Measurements from ENCODE around the gene RHOA.
A peak's percentile ranks its signal among the peaks of the same experiment; 100 is the strongest.
"Not testable (repeated sequence)": the region's sequence is repeated elsewhere in the genome, so short reads cannot be mapped to it uniquely, and the experiment has no call there.

Gene RHOA

DNA sequence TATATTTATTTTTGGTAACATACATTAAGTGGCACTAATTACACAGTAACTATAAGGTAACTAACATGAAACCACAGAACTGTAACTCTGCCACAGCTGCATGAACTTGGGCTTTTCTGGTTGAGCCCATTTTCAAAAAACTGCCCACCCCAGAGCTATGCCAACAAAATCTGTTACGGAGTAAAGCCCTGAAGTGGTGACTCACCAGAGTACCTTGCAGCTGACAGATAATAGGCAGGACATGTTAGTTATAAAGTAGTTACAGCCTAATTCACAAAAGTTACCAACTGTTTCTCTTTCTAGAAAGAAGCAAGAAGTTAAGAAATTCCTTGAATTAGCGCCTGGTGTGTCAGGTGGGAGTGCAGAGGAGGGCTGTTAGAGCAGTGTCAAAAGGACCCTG, 52.2 kb downstream of the RHOA start:
- no peak for DNase-seq (ENCODE audit: low spot score)

DNA sequence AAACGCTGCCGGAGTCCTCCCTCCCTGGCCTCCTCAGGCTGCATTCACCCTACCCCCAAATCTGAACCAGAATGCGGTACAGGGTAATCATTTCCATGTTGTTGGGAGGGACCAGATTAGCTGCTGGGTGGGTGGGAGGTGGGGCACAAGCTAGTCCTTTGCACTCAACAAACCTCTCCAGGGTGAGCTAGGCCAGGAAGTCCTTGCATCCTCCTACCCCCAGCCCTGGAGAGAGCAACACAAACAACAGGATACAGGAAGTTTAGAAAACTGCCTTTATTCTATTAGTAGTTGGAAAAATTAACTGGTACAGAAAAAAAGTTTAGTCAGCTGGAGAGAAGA, 52.9 kb downstream of the RHOA start:
- no peak for DNase-seq (ENCODE audit: low spot score)

DNA sequence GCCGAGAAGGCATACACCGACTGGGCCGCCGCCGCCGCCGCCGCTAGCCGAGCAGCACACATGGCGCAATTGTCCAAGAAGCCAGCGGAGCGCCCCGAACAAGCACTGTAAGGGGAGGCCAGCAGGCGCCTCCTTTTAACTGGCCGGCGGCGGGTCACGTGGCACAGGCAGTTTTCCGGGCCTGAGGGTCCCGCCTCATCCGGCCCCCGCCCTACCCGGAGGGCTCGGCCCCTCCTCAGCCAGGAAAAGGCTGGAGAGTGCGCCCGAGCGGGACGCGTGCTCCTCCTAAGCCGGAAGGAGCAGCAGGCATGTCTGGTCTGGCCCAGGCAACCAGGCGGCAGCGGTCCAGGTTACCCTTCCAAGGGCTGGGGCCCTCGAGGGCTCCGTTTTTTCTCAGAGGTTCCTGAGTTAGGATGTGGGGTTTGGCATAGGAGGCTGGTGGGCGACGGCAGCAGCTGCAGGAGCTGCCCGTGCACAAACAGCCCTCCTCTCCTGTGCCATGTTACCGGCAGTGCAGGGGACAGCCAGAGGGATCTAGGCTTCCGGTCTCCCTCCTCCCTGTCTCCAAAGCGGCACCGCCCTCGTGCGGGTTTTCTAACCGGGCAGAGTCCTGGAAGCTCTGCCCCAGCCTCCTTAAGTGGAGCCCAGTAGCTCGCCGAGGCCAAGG, 53.4 kb downstream of the RHOA start, which contains the start of gene GPX1:
TSS of gene GPX1 (minus strand) at position 137 of the 667 bp plus-strand sequence. CDS start at position 62, 75 bp downstream.
- DNase-seq (ENCODE audit: low spot score), result peak; percentile 95

DNA sequence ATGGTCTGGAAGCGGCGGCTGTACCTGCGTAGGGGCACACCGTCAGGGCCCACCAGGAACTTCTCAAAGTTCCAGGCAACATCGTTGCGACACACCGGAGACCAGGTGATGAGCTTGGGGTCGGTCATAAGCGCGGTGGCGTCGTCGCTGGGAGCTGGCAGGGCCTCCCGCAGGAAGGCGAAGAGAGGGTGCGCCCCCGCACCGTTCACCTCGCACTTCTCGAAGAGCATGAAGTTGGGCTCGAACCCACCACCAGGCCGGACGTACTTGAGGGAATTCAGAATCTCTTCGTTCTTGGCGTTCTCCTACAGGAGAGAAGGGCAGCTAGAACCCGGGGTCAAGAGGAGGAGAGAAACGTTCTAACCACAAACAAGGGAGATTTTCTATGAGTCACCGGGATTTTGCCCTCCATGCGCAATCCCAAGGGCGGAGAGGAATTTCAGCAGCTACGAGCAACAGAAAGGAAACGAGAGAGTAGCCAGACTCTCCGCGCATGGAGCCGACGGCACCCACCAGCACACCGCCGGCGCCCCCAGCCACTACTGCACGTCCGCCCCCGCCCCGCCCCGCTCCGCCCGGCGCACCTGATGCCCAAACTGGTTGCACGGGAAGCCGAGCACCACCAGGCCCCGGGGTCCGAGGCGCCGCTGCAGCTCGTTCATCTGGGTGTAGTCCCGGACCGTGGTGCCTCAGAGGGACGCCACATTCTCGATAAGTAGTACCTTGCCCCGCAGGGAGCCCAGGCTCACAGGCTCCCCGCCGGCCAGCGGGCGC, 54.1 kb downstream of the RHOA start:
- DNase-seq (ENCODE audit: low spot score), result peak; percentile 81

DNA sequence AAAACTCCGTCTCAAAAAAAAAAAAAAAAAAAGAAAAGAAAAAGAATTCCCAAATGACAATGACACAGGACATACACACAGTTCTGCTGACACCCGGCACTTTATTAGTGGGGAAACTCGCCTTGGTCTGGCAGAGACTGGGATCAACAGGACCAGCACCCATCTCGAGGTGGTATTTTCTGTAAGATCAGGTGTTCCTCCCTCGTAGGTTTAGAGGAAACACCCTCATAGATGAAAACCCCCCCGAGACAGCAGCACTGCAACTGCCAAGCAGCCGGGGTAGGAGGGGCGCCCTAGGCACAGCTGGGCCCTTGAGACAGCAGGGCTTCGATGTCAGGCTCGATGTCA, 54.7 kb downstream of the RHOA start:
- DNase-seq (ENCODE audit: low spot score), result not testable (repeated sequence)

DNA sequence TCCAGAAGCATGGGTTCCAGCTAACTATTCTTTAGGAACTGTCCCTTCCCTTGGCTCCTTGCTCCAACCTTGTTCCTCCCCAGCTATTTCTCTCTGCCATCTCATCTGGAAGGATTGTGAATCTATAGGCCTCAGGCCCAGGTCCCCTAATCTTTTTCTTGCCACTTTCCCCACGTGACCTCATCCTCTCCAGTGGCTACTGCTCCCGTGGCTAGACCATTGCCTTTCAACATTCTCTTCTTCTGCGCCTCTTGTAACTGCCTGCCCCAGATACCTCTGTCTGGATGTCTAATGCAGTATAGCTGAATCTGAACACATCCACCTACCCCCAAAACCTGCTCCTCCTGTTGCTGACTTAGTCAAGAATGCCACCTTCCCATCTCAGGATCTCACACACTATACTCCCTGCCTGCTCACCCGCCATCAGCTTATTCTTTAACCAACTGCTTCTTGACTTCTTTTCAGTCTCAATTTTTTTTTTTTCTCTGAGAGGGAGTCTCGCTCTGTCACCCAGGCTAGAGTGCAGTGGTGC, 58.8 kb downstream of the RHOA start:
- no peak for DNase-seq (ENCODE audit: low spot score)

DNA sequence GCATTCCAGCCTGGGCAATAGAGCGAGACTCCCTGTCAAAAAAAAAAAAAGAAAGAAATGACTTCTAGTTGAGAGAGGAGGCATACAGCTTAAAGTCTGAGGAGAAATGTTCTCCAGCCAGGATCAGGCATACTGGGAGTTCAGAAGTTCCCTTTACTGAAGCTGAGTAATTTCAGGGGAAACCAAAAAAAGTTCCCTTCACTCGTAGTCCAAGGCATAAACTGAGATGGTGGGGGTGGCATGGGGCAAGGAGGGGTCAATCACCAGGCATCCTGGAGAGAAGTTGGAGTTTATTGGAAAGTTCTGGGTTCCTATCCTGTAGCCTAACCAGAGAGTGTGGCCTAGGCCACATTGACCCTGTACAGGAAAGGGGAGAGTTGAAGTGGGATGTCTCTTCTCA, 59.5 kb downstream of the RHOA start:
- DNase-seq (ENCODE audit: low spot score), result no peak

DNA sequence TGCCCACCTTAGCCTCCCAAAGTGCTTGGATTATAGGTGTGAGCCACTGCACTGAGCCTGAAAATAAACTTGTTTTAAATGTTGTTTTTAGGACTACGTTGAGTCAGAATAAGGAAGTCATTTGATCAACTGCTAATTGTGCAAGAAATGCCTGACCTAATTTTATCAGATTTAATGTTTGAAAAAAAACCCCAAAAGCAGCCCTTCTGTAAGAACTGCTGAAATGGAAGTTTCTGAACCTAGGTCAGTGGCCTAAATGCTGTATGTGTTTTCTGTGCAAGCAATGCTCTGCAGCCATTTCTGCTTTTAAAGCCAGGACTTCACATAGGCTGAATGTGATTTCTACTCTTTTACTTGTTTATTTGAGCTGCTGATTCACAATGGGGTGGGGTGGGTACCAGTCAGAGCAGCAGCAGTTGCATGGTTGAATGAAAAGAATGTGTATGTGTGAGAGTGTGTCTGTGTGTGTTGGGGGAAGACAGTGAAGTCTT, 60.2 kb downstream of the RHOA start:
- peak; percentile 72 for DNase-seq (ENCODE audit: low spot score)

DNA sequence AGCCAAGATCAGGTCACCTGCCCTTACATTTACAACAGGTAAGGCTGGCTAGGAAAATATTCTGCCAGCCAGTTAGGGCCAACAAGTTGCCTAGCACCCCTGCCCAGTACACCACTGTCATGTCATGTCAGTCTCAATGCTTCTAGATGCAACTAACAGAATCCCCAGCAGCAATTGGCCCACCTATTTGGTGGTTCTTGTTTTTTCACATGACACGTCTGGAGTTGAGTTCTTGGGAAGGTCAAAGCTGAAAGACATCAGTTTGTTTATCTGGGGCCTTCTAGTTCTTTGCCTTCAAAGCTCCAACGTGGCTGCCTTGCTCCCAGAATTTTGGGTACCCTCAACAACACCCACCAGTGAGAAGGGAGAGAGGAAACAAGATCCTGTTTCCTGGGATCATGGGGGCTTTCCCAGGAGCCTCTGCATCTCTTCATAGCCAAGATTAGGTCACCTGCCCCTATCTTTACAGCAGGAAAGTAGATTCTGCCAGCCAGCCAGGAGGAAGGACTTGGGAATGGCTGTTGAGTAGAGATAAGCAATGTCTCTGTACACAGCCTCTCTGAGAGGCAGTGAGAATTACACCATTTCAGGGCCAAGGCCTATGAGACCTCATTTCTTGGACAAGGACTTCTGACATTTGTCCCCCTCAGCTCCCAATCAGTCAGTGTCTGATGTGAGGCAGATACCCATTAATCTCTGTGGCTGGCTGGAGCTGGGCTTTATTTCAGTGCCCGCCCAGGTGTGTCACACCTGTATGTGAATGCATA, 62.2 kb downstream of the RHOA start:
- DNase-seq (ENCODE audit: low spot score), result no peak

DNA sequence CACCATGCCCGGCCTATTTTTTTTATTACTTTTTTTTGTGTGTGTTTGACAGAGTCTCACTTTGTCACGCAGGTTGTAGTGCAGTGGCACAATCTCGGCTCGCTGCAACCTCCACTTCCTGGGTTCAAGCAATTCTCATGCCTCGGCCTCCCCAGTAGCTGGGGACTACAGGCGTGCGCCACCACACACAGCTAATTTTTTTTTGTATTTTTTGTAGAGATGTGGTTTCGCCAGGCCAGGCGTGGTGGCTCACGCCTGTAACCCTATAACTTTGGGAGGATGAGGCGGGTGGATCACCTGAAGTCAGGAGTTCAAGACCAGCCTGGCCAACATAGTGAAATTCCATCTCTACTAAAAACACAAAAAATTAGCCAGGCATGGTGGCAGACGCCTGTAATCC, 63.4 kb downstream of the RHOA start:
- not testable (repeated sequence) for DNase-seq (ENCODE audit: low spot score)

DNA sequence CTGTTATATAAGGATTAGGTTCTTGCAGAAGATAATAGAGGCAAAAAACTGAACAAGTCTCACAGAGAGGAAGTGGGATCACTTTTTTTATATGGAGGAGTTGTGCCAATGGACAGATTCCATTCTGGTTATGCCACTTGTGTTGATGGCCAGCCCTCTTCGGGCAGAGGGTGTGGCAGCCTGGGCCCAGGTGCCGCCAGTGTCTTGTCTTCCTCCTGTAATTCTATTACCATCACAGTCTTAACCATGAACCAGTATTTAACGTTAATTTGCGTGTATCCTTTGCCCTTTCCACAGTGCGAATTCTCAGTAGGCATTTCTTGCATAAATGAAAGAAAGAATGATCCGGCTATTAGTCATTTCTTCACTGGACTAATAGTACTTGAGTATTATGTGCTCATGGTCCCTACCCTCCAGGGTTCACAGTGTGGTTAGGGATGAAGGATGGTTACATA, 65.0 kb downstream of the RHOA start:
- DNase-seq (ENCODE audit: low spot score), result peak; percentile 55

DNA sequence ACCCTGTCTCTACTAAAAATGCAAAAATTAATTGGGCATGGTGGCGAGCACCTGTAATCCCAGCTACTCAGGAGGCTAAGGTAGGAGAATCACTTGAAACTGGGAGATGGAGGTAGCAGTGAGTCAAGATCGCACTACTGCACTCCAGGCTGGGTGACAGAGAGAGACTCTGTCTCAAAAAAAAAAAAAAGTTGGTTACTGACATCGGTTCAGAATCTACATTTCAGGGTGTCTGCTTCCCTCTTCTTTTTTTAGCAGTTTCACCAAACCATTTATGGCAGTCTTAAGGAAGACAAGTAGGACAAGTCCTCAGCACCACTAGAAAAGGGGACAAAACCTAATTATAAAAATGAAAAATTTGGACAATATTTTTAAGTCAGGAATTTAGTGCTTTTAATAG, 68.6 kb downstream of the RHOA start:
- no peak for DNase-seq (ENCODE audit: low spot score)

DNA sequence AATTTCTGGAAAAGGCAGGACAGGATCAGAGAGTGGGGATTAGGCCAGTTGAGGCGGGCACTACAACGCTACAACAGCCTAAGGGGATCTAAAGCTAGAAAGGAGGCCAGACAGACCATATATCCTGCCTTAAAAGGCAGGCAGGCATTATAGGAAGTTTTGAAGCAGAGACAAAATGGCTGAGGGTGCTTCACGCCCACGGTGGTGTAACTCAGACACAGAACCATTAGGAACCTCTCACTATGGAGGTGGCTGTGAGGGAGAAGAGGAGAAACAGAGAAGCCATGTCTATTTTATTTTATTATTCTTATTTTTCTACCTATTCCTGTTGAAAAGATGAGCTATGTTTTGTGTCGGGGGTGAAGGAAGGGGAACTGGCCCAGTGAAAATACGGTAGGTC, 69.8 kb downstream of the RHOA start:
- no peak for DNase-seq (ENCODE audit: low spot score)

DNA sequence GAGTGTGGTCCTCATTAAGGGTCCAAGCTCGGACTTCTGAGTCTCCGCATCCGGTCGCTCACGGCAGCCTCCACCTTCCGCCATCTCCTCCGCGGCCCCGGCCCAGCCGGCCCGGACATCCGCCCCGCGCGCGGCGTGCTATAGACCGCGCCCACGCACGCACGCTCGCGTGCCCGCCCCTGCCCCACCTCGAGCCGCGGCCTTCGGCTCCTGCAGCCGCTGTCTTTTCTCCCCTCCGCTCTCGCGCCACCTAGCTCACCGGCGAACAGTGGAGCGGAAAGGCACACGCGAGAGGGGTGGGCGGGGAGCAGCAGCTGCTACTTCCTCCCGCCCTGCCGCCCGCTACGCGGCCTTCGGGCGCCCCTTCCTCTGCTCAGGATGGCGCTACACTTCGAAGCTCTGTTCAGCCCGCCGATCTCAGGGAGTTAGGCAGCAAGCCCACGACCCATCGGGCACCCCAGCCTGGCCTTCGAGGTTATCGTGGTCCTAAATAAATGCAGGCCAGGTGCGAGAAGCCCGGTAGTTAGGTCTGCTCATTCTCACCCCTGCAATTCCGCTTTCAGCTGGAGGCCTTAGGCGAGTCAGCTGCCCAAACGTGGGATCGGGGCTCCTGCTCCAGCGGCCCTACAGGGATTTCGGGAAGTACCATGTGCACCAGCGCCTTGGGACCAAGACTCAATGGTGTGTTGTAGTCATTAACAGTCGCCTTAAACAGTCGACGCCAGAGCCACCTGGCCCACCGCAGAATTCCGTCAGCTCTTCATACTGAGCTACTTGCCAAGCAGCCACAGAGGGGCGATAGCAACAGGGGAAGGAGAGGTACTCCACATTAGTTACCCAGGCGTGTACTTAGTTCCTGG, 71.6 kb downstream of the RHOA start, which contains the start of gene USP4:
TSS of gene USP4 (minus strand) at position 113 of the 860 bp plus-strand sequence. CDS start at position 84, 29 bp downstream.
- DNase-seq (ENCODE audit: low spot score), result peak; percentile 93

DNA sequence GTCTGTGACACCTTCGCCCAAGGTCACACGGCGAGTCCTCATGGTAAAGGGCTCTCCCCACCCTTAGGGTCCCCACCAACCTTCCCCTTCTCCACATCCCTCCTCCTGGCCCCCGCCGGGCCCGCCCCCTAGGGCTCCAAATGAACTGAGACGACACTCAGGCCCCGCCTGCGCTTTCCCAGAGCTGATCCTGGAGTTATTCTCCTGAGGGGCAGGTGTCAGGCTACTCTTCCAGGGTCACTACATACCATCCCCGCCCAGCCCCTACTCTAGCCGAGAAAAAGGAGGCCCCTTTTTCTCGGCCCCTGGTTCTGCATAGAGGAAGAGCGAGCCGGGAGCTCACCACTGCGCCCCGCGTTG, 72.2 kb downstream of the RHOA start:
- peak; percentile 37 for DNase-seq (ENCODE audit: low spot score)

DNA sequence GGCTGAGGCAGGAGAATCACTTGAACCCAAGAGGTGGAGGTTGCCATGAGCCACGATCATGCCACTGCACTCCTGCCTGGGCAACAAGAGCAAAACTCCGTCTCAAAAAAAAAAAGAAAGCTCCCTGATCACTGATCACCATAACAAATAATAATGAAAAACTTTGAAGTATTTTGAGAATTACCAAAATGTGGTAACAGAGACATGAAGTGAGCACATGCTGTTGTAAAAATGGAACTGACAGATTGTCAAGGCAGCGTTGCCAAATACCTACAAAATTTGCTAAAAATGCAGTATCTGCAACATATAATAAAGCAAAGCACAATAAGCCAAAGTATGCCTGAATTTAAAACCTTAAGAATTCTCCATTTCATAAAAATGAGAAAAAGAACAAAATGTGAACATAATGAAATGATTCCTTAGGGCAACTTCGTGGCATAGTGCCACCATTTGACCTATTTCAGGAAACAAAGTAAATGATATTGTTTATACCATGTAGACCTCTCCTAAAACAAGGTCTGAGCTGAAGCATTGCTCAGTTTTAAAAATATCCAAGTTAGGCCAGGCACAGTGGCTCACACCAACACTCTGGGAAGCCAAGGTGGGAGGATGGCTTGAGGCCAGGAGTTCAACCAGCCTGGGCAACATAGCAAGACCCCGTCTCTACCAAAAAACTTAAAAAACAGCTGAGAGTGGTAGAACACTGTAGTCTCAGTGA, 77.7 kb downstream of the RHOA start:
- no peak for DNase-seq (ENCODE audit: low spot score)

DNA sequence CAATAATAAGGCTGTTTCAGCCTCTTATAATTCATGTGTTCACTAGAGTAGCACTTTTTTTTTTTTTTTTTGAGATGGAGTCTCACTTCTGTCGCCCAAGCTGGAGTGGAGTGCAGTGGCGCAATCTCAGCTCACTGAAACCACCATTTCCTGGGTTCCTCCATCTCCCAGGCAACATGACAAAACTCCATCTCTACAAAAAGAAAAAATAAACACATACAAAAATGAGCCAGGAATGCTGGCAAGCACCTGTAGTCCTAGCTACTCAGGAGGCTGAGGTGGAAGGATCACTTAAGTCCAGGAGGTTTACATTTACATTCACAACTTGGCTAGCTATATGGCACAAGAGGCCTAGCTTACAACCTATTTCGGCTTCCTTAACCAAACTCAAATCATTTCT, 78.7 kb downstream of the RHOA start:
- DNase-seq (ENCODE audit: low spot score), result no peak

DNA sequence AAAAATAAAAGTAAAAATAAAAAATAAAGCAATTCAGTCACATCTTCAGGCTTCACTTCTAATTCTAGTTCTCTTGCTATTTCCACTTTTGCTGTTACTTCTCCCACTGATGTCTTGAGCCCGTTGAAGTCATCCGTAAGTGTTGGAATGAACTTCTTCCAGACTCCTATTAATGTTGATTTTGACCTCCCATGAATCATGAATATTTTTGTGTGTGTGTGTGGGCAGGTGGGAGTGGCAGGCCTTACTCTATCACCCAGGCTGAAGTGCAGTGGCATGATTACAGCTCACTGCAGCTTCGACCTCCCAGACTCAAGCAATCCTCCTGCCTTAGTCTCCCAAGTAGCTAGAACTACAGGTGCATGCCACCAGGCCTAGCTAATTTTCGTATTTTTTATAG, 82.6 kb downstream of the RHOA start:
- no peak for DNase-seq (ENCODE audit: low spot score)

DNA sequence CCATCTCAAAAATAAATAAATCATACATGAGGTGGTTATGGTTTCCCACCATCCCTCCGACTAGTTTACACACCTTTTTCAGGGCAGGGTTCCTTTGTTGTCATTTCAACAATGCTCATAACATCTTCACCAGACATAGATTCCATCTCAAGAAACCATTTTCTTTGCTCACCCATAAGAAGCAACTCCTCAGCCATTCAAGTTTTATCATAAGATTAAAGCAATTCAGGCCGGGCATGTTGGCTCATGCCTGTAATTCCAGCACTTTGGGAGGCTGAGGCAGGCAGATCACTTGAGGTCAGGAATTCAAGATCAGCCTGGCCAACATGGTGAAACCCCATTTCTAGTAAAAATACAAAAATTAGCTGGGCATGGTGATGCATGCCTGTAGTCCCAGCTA, 83.4 kb downstream of the RHOA start:
- DNase-seq (ENCODE audit: low spot score), result not testable (repeated sequence)

DNA sequence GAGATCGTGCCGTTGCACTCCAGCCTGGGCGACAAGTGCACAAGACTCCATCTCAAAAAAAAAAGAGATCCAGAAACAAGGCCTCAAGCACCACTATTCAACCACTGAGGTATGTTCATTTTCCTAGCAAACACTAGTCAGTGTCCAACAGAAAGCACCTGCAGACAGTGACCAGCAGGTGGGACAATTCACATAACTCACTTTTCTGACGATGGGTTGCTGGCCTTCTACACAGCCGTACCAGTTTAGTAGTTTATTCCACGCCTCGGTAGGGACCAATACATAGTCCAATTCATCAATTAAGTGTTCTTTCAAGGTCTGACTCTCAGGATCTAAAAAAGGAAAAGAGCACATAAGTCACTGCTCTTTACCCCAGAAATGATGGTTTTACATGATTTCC, 84.3 kb downstream of the RHOA start:
- DNase-seq (ENCODE audit: low spot score), result no peak

DNA sequence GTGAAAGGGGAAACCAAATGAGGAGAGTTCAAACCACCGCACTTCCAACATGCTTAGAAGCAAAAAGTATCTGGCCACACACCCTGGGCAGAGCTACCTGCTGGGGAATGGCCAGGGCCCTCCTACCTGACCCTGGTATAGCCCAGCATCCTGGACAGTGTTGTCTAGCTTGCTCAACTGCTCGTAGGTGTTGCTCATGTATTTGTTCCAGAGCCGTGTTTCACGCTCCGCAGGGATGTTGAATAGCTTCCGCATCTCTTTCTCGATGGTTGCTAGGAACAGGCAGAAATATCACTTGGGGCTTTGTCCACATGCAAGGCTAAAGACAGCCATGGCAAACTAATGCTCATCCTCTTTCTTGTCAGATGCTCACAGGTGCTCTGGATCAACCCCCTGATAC, 87.0 kb downstream of the RHOA start:
- DNase-seq (ENCODE audit: low spot score), result no peak

Data from AG20443 (cell line).